HG03469 (cell line): ENCODE data around the gene POM121.
"Not testable (repeated sequence)": the region's sequence is repeated elsewhere in the genome, so short reads cannot be mapped to it uniquely, and the experiment has no call there.

Experiments
- ATAC-seq: cut with Tn5 transposase; IDR thresholded peaks from one replicate; pipeline ENCODE4 v1.9.1; 2021; ENCODE audit warnings: mild to moderate bottlenecking, moderate library complexity, moderate number of reproducible peaks; ENCODE audit not compliant: unreplicated experiment

The POM121 gene

DNA sequence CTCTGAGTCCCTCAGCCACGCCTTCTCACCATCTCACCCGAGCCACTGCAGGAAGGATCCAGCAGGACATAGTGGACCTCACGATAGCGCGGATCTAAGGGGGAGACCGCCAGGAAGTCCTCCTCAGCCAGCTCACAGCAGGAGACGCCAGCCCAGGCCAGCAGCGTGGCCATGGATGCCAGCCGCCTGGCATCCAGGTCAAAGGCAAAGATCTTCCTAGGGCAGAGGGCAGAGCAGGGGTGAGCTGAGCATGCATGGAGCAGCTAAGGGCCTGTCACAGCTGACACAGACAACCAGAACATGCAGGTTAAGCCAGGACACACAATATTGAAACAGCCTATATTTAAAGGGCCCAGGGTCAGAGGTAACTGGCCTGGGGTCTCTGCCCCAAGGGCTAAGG is 24.4 kb downstream of the POM121 start:
- not testable (repeated sequence) for ATAC-seq

DNA sequence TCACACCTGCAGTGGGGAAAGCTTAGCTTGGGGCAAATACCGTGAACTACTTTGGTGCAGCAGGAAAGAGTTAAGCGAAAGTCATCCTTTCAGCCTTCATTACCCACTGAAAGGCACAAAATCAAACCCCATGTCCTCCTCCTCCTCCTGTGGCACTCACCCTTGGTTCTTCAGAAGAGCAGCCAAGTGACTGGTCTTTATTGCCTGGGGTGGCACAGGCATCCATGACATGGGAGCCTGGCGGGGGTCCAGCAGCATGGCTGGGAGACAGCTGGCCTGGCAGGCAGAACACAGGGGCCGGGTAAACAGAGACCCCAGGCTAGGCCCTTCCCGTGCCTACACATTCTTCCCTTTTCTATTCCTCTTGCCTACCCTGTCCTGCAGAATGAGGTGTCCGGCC is 24.8 kb downstream of the POM121 start:
- not testable (repeated sequence) for ATAC-seq

DNA sequence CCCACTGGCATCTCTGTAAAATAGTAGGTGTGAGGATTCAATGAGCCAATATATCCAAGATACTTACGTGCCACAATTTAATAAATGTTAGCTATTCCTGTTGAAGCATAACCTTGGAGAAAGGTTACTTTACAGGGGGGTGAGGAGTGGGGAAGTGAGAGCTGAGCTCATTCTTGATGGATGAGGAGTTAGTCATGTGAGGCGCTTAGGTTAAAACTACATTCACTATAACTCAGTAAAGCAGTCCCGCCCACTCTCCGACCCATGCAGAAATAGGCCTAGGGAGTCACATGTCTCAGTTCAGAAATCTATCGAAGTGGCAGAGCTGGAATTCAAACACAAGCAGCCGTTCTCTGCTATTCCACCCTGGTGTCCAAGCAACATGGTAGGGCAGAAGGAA is 25.5 kb downstream of the POM121 start:
- ATAC-seq: not testable (repeated sequence)

DNA sequence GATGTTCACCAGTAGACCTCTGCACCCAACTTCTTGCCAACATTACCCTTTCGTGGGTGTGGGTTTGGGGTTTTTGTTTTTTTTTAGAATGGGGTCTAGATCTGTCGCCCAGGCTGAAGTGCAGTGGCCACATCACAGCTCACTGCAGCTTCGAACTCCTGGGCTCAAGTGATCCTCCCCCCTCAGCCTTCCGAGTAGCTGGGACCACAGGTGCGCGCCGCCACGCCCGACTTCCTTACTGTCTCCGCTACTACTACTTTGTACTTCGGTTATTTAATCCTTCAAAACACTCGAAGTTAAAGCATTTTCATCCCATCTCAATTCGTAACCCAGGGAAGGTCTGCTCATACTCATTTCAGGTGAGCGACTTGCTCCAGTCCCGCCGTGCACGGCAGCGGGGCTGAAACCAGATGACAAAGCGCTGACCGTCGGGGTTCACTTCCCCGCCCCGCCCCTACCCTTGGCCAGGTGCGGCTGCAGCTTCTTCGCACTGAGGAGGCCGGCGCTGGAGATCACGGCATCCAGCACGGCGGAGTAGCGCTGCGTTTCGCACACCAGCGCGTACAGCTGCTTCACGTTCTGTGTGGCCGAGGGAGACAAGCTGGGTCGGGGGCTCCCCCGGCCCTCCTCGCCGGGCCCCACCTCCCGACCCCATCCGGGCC is 29.1 kb downstream of the POM121 start:
- peak; percentile 26 for ATAC-seq

DNA sequence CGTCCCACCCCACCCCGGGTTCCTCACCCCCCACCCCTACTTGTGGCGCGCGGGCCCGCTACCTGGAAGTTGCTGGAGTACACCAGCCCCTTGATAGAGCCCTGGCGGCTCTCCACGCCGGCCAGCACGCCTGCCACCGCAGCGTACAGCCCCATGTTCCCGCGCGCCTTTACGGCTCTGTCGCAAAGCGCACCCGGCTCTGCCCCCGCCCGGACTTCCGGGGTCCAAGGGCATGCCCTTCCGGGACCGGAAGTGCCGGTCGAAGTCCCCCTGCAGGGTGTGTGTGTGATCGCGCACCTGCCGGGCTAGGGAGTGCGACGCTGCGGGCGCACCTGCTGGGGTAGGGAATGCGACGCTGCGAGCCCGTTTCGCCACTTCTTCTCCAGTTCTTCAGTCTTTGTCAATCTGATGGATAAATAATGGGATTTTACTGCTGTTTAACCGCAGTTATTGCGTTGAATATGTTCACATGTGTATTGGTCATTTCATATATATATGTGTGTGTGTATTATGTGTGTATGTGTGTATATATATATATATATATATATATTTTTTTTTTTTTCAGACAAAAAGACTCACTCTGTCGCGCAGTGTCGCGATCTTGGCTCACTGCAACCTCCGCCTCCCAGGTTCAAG is 29.8 kb downstream of the POM121 start:
- peak; percentile 84 for ATAC-seq

DNA sequence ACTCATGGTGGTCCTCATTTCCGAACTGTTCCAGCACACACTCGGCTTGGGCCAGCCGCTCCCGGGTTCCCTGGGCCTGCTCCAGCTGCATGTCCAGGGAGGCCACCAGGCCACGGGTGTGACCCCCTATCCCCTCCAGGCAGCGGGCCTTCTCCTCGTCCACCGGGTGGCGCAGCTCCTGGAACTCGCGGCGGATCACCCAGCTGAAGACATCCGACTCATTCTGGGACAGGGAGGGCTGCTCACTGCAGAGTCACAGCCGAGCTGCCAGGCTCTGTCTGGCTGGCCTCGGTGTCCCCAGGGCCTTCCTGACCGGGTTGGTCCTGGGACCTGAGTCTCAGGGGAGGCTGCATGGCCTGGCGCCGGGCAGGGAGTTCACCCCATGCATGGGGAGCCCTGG is 35.1 kb downstream of the POM121 start:
- not testable (repeated sequence) for ATAC-seq

DNA sequence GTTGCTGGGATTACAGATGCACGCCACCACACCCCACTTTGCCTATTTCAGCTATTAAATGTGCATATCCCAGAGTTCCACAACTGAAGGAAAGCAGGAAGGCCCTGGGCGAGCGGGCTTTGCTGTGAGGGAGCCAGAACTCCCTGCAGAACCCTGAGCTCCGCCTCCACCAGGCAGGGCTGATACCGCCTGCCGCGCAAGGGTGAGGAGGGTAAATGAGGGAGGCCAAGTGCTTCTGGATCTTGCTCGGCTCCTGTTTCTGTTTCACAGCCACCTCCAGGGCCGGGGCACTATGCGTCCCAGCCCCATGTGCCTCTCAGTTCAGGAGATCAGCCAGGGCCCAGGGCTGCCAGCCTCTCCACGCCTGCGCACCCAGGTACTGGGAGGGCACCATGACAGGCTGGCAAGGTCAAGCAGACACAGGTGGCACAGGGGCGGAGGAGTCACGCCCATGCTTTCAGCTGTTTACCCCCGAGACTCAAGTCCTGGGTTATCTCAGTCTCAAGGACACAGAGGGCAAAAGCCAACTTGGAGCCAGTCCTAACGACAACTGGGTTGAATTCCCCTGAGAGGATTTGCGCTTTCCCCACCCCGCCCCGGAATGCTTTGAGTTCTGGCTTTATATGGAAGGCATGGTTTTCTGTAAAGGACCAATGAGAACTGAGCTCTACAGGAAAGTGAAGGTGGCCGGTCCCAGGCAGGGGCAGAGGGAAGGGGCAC is 35.9 kb downstream of the POM121 start:
- ATAC-seq: not testable (repeated sequence)

DNA sequence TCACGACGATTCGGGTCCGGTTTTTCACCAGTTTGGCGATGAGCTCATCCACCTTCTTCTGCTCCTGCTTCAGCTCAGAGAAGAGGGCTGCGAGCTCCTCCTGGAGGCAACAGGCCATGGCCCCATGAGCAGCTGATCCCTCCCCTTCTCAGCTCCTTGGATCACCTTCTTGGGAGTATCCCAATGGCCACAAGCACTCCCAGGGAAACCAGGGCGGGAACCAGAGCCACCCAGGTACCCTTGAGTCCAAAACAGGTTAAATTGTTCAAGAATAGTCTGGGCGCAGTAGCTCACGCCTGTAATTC is 36.4 kb downstream of the POM121 start:
- not testable (repeated sequence) for ATAC-seq

DNA sequence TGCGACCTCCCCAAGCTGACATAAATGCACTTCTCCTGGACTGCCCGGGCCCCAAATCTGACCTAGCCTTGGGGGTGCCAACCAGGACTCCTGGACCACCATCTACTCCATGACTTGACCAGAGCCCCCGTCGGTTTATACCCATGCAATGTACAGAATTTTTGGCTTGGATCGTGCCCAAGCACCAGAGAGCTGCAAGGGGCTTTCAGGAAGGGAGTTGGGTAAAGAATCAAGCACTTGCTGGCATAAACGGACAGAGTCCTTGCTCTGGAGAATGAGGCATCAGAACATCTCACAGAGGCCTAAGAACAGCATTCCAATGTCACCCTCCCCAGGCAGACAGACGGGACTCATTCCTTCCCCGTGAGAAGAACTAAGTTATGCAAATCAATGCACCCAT is 38.2 kb downstream of the POM121 start:
- ATAC-seq: not testable (repeated sequence)

DNA sequence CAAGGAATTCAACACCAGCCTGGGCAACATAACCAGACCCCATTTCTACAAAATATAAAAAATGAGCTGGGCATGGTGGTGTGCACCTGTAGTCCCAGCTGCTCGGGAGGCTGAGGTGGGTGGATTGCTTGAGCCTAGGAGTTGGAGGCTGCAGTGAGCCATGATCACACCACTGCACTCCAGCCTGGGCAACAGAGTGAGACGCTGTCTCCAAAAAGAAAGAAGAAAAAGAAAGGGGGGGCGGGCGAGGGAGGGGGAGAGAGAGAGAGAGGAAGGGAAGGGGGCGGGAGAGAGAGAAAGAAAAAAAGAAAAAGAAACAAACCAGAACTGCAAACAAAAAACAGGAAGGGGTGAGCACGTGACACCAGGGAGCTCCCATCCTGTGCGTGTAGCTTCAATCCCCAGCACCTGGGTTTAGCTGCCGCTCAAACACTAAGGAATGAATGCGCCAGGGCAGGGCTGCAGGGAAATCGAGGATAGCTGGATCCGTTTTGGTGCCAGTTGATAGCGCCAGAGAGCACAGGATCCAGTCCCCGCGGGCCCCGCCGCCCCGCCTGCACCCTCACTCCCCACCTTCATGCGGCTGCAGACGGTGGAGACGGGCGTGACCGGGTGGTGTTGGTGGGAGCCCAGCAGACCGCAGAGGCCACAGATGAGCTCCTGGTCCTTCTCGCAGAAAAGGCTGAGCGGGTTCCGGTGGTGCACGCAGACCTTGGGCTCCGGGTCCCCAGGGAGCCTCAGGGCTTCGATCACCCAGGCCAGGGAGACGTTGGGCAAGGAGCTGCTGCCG is 40.5 kb downstream of the POM121 start:
- ATAC-seq: not testable (repeated sequence)

DNA sequence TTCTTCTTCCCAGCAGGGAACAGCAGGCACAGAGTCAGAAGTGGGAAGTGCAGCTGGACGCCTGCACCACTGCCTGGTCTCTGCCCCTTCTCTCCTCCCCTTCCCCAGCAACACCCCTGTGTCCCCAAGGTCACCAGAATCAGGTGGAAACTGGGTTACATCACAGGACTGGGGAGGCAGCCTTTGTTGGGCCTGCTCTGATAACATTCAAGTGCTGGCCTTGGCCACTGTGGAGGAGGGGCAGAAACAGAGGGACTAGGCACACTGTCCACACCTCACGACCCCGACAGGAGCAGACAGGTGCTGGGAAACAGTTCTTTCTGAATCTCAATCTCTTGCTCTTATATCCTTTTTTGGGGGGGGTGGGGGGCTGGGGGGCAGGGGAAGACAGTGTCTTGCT is 42.0 kb downstream of the POM121 start:
- not testable (repeated sequence) for ATAC-seq

DNA sequence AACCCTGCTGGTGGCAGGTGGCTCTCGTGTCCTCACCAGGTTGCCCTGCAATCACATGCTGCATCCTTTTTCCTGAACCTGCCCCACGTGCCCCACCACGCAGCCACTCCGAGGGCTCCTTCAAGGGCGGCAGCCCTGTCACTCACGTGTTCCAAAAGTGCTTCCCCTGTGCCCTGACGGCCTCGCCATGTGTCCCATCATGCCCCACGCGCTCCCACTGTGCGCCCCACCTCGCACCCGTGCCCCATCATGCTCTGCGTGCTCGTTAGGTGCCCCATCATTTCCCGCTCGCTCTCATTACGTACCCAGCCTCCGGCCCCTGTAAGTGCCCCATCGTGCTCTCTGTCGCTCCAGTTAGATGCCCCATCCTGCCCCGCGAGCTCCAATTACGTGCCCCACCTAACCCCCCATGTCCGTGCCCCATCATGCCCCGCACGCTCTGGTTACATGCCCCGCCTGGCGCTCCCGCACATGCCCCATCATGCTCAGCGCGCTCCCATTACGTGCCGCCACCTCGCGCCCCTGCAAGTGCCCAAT is 44.2 kb downstream of the POM121 start, which contains the start of gene TRIM74:
Gene TRIM74 (minus strand): TSS at position 487 of the 537 bp plus-strand sequence. CDS start 3,309 bp downstream, outside the sequence.
- ATAC-seq: not testable (repeated sequence)

DNA sequence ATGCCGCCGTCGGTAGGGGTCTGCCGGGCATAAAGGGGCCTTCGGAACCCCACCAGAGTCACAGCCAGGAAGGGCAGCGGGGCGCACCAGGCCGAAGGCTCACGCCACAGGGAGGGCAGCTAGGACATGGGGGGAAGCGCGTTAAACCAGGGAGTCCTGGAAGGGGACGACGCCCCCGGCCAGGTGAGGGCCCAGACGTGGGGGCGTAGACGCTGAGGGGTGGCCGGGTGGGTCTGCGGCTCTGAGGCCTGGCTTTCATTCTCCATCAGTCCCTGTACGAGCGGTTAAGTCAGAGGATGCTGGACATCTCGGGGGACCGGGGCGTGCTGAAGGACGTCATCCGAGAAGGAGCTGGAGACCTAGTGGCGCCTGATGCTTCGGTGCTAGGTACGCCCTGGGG is 44.8 kb downstream of the POM121 start:
- ATAC-seq: not testable (repeated sequence)

DNA sequence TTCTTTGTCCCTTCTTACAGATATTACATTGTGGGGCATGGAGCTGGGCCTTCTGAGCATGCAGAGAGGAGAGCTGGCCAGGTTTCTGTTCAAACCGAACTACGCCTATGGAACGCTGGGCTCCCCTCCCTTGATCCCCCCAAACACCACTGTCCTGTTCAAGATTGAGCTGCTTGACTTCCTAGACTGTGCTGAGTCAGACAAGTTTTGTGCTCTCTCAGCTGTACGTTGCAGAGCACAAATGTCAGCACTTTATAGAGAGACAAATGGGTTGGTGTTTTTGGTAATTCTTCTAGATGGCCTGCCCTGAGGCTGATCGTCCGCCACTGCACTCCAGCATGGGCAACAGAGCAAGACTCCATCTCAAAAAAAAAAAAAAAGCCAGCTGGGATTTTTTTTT is 46.6 kb downstream of the POM121 start:
- ATAC-seq: not testable (repeated sequence)

DNA sequence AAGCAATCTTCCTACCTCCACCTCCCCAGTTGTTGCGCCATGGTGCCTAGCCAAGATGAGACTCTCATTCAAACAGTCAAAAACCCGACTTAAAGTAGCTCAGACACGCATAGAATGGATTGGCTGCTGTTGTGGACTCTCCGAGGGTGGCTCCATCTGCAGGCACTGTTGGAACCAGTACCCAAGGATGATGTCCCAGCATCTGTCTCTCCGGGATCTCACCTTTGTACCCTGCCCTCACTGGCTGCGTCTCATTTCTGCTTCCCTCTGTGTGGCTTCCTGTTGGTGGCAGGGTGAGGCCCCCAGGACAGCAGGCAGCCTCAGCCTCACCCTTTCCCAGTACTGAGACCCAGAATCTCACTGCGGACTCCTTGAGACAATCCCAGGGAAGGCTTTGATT is 49.9 kb downstream of the POM121 start:
- not testable (repeated sequence) for ATAC-seq

DNA sequence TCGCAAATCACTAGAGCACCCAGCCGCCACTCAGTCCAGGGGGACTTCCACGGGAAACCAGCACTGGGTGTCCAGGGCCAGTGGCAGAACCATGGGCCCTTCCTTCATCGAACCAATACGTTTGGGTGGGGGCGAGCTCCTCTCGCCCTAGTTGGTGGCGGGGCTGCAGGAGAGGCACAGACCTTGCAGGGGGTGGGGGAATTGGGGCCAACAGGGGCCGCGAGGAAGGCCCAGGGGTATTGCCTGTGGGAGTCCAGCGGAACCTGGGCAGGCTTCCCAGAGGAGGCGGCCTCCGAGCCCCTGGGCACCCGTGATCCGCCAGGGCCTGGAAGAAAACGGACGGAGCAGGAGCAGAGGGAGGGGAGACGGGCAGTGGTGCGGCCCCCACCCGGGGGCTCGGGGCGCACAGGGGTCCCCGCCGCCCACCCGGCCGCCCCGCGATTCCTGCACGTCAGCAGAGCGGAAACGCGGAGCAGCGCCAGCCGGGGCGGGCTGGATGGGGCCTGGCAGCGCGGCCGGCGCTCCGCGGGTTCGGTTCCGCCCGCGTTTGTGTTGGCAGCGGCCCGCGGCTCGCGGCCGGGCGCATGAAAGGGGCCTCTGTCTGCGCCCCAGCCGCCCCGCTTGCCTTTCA is 50.9 kb downstream of the POM121 start:
- ATAC-seq: not testable (repeated sequence)

DNA sequence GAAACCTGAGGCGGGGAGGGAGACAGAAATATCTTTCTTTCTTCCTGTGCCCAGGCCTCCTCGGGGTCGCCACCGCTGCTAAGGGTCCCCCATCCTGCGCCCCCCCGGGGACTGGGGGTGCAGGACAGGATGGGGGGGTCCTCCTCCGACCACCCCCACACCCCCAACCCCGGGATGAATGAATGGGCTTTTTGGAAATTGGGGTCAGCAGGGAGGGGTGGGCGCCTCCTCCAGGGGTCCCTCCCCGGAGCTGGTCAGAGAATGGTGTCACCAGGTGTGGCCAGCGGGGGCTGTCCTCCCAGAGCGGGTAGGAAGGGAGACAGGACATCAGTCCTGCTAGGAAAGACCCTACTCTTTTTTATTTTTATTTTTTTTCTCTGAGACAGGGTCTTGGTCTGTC is 51.5 kb downstream of the POM121 start:
- not testable (repeated sequence) for ATAC-seq

DNA sequence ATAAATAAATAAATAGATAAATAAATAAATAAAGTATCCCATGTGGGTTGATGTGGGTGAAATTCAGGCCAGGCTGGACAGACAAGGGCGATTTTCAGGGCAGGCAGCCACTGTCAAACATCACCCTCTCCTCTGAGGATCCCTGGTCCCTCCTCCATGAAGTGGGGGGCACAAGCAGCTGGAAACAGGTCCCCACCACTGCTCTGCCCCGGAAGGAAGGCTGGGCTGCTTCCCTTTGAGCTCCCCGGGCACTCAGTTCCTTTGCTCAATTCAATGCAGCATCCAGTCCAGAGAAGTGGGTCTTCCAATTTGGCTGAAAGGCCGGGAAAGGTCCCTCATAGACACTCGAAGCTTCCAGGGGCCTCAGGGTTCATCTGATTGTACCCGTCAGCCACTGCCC is 55.5 kb downstream of the POM121 start:
- ATAC-seq: not testable (repeated sequence)

DNA sequence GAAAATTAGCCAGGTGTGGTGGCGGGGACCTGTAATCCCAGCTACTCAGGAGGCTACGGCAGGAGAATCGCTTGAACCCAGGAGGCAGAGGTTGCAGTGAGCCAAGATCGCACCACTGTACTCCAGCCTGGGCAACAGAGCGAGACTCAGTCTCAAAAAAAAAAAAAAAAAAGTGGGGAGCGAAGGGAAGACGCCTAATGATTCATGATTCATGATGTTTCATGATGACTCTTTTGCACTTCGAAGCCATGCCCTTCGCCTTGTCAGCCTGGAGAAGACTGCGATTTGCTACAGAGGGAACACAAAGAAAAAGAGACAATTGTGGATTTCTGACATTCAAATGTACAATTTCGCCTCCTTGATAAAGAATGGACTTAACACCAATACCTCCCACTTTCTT is 57.2 kb downstream of the POM121 start:
- ATAC-seq: not testable (repeated sequence)

DNA sequence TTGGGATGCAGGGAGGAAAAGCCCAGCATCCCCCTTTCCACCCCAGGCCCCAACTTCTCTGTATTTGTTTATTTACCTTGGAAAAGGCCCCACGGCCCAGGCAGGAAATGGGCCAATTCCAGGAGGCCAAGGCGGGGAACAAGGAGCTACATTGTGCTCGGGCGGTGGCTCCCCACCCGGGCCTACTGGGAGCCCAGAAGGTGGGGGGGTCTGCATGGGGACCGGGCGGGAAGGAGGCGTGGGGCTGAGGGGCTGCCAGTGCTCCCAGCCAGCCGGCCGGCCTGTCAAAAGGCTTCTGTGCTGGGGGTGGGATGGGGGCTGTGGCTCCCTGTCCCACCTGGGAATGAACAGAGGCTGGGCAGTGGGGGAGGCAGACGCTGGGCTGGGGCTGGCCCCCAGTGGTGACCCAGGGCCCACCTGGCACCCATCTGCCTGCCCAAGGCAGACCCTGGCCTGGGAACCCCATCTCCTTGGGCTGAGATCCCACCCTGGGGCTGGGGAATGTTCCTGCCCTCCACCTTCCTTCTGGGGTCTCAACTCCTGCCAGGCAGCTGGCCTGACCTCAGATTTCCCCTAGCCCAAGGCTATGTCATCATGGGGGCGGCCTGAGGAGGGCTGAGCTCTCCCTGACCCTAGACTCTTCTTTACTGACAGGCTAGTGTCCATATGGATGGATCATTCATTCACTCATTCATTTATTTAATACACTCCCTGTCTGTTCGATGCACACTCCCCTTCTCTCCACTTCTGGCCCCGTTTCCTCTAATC is 65.4 kb downstream of the POM121 start:
- not testable (repeated sequence) for ATAC-seq
